Measurements from ENCODE around the gene SBNO2. TPM values are rescaled to one million over a fixed set of nuclear protein-coding genes. Genes with fewer than 3 reads are reported as not detected.
A peak's percentile ranks its signal among the peaks of the same experiment; 100 is the strongest.

SBNO2 gene
- total and polyA plus RNA-seq, 9 of the 15 experiments (the other 6 are each of a cell fraction or from before 2014, with no cell fraction given) = 0.01 to 46.2 (median 6.7) TPM

DNA sequence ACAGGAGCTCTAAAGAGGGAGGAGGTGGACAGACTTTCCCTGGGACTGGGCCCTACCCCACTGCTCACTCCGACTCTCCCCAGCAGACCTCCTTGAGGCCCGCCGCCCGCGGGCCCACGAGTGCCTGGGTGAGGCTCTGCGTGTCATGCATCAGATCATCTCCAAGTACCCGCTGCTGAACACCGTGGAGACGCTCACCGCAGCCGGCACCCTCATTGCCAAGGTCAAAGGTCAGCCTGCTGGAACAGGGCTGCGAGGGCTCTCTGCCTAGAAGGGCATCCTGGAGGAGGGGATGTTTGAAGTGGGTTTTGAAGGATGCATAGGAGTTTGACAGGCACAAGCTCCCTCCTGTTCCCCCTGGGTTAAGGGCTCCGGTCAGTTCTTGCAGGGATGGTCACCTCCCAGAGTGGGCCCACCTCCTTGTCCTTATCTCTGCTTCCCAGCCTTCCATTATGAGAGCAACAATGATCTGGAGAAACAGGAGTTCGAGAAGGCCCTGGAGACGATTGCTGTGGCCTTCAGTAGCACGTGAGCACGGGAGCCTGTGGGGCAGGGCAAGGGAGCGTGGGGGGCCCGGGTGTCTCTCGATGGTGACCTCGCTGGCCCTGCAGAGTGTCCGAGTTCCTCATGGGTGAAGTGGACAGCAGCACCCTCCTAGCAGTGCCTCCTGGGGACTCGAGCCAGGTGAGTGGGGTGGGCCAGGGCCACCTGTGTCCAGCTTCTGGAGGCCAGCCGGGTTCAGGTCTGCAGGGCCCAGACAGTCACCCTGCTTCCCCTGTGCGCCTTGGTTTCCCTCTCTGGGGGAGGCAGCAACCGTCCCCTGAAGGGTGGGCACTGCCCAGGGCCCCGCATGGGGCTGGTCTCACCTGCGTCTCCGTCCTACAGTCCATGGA lies 100.8 kb downstream of the SBNO2 start (continued):
- TF ChIP-seq ZC3H11A (IDR thresholded peaks at IDR 0.05; ENCODE audit: low read depth, low read length) (no peak), ZFP30 (CRISPR knock-in tag; IDR thresholded peaks at IDR 0.05; ENCODE audit: borderline replicate concordance) (no peak), RUNX1 (IDR thresholded peaks at IDR 0.05; ENCODE audit: low read depth) (0 out of 2 replicates have a peak, but pooled peaks have one; percentile 15), SOX6 (IDR thresholded peaks at IDR 0.05) (peak; percentile 94), CAMTA2 (CRISPR knock-in tag; conservative IDR thresholded peaks at IDR 0.05) (no peak), MYC (IDR thresholded peaks at IDR 0.05; ENCODE audit: low read depth, low read length) (no peak), MYC (CRISPR knock-in tag; IDR thresholded peaks at IDR 0.05; ENCODE audit: borderline replicate concordance, low read depth) (no peak), PCBP2 (IDR thresholded peaks at IDR 0.05; ENCODE audit: low read depth, low read length, poor library complexity, severe bottlenecking) (no peak), TAF15 (IDR thresholded peaks at IDR 0.05; ENCODE audit: low read depth, low read length) (no peak), MEIS2 (IDR thresholded peaks at IDR 0.05; ENCODE audit: partially characterized antibody) (peak; percentile 2), BACH1 (tag; IDR thresholded peaks at IDR 0.05) (no peak), SMARCB1 (IDR thresholded peaks at IDR 0.05; ENCODE audit: insufficient read length, low read depth) (no peak), BHLHE40 (IDR thresholded peaks at IDR 0.05; ENCODE audit: low read length) (peak; percentile 98)
- TF ChIP-seq, protein P1, sequence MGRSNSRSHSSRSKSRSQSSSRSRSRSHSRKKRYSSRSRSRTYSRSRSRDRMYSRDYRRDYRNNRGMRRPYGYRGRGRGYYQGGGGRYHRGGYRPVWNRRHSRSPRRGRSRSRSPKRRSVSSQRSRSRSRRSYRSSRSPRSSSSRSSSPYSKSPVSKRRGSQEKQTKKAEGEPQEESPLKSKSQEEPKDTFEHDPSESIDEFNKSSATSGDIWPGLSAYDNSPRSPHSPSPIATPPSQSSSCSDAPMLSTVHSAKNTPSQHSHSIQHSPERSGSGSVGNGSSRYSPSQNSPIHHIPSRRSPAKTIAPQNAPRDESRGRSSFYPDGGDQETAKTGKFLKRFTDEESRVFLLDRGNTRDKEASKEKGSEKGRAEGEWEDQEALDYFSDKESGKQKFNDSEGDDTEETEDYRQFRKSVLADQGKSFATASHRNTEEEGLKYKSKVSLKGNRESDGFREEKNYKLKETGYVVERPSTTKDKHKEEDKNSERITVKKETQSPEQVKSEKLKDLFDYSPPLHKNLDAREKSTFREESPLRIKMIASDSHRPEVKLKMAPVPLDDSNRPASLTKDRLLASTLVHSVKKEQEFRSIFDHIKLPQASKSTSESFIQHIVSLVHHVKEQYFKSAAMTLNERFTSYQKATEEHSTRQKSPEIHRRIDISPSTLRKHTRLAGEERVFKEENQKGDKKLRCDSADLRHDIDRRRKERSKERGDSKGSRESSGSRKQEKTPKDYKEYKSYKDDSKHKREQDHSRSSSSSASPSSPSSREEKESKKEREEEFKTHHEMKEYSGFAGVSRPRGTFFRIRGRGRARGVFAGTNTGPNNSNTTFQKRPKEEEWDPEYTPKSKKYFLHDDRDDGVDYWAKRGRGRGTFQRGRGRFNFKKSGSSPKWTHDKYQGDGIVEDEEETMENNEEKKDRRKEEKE (IDR thresholded peaks at IDR 0.05; ENCODE audit: borderline replicate concordance in 1 of 2, control insufficient read depth in 1 of 2, low read depth in 2 of 2, low read length in 1 of 2) = no peak
- TF ChIP-seq, protein P2, sequence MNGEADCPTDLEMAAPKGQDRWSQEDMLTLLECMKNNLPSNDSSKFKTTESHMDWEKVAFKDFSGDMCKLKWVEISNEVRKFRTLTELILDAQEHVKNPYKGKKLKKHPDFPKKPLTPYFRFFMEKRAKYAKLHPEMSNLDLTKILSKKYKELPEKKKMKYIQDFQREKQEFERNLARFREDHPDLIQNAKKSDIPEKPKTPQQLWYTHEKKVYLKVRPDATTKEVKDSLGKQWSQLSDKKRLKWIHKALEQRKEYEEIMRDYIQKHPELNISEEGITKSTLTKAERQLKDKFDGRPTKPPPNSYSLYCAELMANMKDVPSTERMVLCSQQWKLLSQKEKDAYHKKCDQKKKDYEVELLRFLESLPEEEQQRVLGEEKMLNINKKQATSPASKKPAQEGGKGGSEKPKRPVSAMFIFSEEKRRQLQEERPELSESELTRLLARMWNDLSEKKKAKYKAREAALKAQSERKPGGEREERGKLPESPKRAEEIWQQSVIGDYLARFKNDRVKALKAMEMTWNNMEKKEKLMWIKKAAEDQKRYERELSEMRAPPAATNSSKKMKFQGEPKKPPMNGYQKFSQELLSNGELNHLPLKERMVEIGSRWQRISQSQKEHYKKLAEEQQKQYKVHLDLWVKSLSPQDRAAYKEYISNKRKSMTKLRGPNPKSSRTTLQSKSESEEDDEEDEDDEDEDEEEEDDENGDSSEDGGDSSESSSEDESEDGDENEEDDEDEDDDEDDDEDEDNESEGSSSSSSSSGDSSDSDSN (IDR thresholded peaks at IDR 0.05; ENCODE audit: borderline replicate concordance in 1 of 2, low read depth in 2 of 2, low read length in 2 of 2) = no peak
